Loucy (cell line): ENCODE measurements around the gene KANSL1.

Source experiments
- H2AFZ ChIP-seq: fragments of 200-600 bp; sonication (generic); 2 replicates; pipeline ENCODE4 v1.6.0; 2016; ENCODE audit warnings: antibody characterized with exemption, mild to moderate bottlenecking, low read length, moderate library complexity
- H3F3A ChIP-seq: fragments of 200-600 bp; 2 replicates; pipeline ENCODE4 v1.6.0; 2016; ENCODE audit warnings: antibody characterized with exemption, low read depth, mild to moderate bottlenecking
- H3K27me3 ChIP-seq: fragments of 200-600 bp; sonication (generic); 2 replicates; pipeline ENCODE4 v1.6.1; 2014; ENCODE audit warnings: low read length, mild to moderate bottlenecking; ENCODE audit not compliant: insufficient read depth, poor library complexity, severe bottlenecking
- H3K36me3 ChIP-seq: fragments of 200-600 bp; sonication (generic); 2 replicates; pipeline ENCODE4 v1.6.1; 2016; ENCODE audit warnings: low read length; ENCODE audit not compliant: insufficient read depth
- H3K4me1 ChIP-seq: fragments of 200-600 bp; sonication (generic); 2 replicates; pipeline ENCODE4 v1.5.1; 2014; ENCODE audit warnings: low read length, mild to moderate bottlenecking; ENCODE audit not compliant: insufficient read depth, poor library complexity, severe bottlenecking
- H3K4me2 ChIP-seq: fragments of 200-600 bp; sonication (generic); 2 replicates; pipeline ENCODE4 v1.6.0; 2014; ENCODE audit warnings: antibody characterized with exemption, low read length, low read depth, mild to moderate bottlenecking; ENCODE audit not compliant: poor library complexity, severe bottlenecking
- H3K4me3 ChIP-seq: fragments of 200-600 bp; sonication (generic); 2 replicates; pipeline ENCODE4 v1.5.1; 2014; ENCODE audit warnings: low read length, mild to moderate bottlenecking, mixed read lengths; ENCODE audit not compliant: poor library complexity, severe bottlenecking
- H3K79me2 ChIP-seq: fragments of 200-600 bp; sonication (generic); 2 replicates; pipeline ENCODE4 v1.6.1; 2014; ENCODE audit warnings: low read length; ENCODE audit not compliant: insufficient read depth
- H3K9ac ChIP-seq: fragments of 200-600 bp; sonication (generic); 2 replicates; pipeline ENCODE4 v1.6.0; 2014; ENCODE audit warnings: mild to moderate bottlenecking, low read depth, low read length, moderate library complexity; ENCODE audit not compliant: poor library complexity, severe bottlenecking
- H3K9me2 ChIP-seq: fragments of 200-600 bp; sonication (generic); replicated peaks from 2 replicates; pipeline ENCODE4 v1.6.1; 2016; ENCODE audit warnings: low read depth, low read length, mixed read lengths
- H3K9me3 ChIP-seq: fragments of 200-600 bp; sonication (generic); 2 replicates; pipeline ENCODE4 v1.6.1; 2014; ENCODE audit warnings: mild to moderate bottlenecking, antibody characterized with exemption, low read length, low read depth; ENCODE audit not compliant: insufficient read depth
- H4K20me1 ChIP-seq: fragments of 200-600 bp; sonication (generic); 2 replicates; pipeline ENCODE4 v1.6.0; 2014; ENCODE audit warnings: antibody characterized with exemption, low read length, mild to moderate bottlenecking; ENCODE audit not compliant: insufficient read depth, poor library complexity, severe bottlenecking
- EZH2phosphoT487 ChIP-seq: fragments of 200-600 bp; IDR thresholded peaks from 2 replicates; pipeline ENCODE4 v1.6.1; 2018; ENCODE audit warnings: antibody characterized with exemption, mild to moderate bottlenecking, moderate library complexity, borderline replicate concordance
- TF ChIP-seq, protein P1 (sequence below): fragments of 200-600 bp; sonication (generic); conservative IDR thresholded peaks from 2 replicates; pipeline ENCODE4 v1.5.1; 2014; ENCODE audit warnings: mild to moderate bottlenecking, antibody characterized with exemption, low read length

Gene KANSL1

DNA sequence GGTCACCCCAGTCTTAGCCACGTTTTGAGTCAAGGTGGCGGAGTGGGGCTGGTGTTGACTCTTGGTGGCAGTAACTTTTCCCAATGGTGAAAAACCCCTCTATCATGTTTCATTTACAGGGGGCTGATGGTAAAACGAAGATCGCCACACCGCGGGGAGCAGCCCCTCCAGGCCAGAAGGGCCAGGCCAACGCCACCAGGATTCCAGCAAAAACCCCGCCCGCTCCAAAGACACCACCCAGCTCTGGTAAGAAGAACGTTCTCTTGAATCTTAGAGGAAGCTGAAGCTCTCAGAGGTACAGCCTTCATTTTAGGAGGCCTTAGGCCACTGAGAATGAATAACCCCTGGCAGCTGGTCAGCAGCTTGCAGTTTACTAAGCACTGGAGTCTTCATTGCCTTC is 201.9 kb downstream of the KANSL1 start:
- Histone ChIP-seq H3K9me2 (no peaks in the 10 kb centered on the region), H3K4me1 (no peaks in the 10 kb centered on the region), H3K79me2 (no peaks in the 10 kb centered on the region), H3K9ac (no peak overlapping the region), H3K9me3 (no peaks in the 10 kb centered on the region), H2AFZ (no peak overlapping the region), H3K36me3 (no peaks in the 10 kb centered on the region), H3F3A (no peaks in the 10 kb centered on the region), H3K27me3 (no peaks in the 10 kb centered on the region), H4K20me1 (no peaks in the 10 kb centered on the region), H3K4me3 (no peak overlapping the region), H3K4me2 (no peak overlapping the region)
- TF ChIP-seq EZH2phosphoT487: no peak
- TF ChIP-seq, protein P1, sequence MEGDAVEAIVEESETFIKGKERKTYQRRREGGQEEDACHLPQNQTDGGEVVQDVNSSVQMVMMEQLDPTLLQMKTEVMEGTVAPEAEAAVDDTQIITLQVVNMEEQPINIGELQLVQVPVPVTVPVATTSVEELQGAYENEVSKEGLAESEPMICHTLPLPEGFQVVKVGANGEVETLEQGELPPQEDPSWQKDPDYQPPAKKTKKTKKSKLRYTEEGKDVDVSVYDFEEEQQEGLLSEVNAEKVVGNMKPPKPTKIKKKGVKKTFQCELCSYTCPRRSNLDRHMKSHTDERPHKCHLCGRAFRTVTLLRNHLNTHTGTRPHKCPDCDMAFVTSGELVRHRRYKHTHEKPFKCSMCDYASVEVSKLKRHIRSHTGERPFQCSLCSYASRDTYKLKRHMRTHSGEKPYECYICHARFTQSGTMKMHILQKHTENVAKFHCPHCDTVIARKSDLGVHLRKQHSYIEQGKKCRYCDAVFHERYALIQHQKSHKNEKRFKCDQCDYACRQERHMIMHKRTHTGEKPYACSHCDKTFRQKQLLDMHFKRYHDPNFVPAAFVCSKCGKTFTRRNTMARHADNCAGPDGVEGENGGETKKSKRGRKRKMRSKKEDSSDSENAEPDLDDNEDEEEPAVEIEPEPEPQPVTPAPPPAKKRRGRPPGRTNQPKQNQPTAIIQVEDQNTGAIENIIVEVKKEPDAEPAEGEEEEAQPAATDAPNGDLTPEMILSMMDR: no peak

DNA sequence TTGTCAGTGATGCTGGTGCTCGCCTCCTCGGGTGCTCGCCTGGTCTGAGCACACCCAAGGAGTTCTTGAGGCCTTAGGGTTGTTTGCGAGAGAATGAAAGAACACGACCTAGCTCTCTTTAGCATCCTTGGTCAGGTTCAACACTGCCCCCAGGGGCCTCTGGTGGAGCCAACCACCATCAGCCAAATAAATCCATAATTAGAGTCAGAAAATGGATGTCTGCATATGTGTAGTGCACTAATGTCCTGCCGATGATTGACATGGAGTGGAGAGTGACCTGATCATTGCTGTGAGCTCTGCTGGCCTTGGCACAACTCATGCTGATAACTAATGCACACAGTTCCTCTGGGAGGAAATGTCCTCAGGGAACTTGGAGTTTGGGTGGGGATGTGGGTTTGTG is 202.3 kb downstream of the KANSL1 start:
- no peak overlapping the region for H3K4me2 ChIP-seq
- TF ChIP-seq, protein P1: peak; percentile 48
- TF ChIP-seq EZH2phosphoT487: no peak
- no peak overlapping the region for H3K9ac ChIP-seq
- no peaks in the 10 kb centered on the region for H3K9me2 ChIP-seq
- H3K79me2 ChIP-seq: no peaks in the 10 kb centered on the region
- no peak overlapping the region for H2AFZ ChIP-seq
- no peaks in the 10 kb centered on the region for H3K27me3 ChIP-seq
- no peaks in the 10 kb centered on the region for H3F3A ChIP-seq
- no peaks in the 10 kb centered on the region for H4K20me1 ChIP-seq
- no peaks in the 10 kb centered on the region for H3K9me3 ChIP-seq
- no peaks in the 10 kb centered on the region for H3K4me1 ChIP-seq
- H3K36me3 ChIP-seq: no peaks in the 10 kb centered on the region
- no peak overlapping the region for H3K4me3 ChIP-seq

DNA sequence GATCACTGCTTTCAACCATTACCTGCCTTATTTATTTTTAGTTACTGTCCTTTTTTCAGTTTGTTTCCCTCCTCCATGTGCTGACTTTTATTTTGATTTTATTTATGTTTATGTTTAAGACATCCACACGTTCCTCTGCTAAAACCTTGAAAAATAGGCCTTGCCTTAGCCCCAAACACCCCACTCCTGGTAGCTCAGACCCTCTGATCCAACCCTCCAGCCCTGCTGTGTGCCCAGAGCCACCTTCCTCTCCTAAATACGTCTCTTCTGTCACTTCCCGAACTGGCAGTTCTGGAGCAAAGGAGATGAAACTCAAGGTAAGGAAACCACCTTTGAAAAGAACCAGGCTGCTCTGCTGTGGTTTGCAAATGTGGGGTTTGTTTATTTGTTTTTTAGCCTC is 203.5 kb downstream of the KANSL1 start:
- H4K20me1 ChIP-seq: no peaks in the 10 kb centered on the region
- no peak overlapping the region for H3K9ac ChIP-seq
- no peaks in the 10 kb centered on the region for H3K79me2 ChIP-seq
- H3K4me1 ChIP-seq: no peaks in the 10 kb centered on the region
- no peak overlapping the region for H3K4me2 ChIP-seq
- H2AFZ ChIP-seq: no peak overlapping the region
- H3K9me3 ChIP-seq: no peaks in the 10 kb centered on the region
- no peaks in the 10 kb centered on the region for H3K27me3 ChIP-seq
- no peak overlapping the region for H3K4me3 ChIP-seq
- TF ChIP-seq, protein P1: no peak
- TF ChIP-seq EZH2phosphoT487: no peak
- H3K36me3 ChIP-seq: no peaks in the 10 kb centered on the region
- H3K9me2 ChIP-seq: no peaks in the 10 kb centered on the region
- no peaks in the 10 kb centered on the region for H3F3A ChIP-seq
